ENCODE results near the gene FZR1. TPM values are rescaled to one million over a fixed set of nuclear protein-coding genes. Genes with fewer than 3 reads are reported as not detected.

FZR1 gene
- total and polyA plus RNA-seq, 3 donors from 2014 or later = 91.2 to 123 (median 95.1) TPM

DNA sequence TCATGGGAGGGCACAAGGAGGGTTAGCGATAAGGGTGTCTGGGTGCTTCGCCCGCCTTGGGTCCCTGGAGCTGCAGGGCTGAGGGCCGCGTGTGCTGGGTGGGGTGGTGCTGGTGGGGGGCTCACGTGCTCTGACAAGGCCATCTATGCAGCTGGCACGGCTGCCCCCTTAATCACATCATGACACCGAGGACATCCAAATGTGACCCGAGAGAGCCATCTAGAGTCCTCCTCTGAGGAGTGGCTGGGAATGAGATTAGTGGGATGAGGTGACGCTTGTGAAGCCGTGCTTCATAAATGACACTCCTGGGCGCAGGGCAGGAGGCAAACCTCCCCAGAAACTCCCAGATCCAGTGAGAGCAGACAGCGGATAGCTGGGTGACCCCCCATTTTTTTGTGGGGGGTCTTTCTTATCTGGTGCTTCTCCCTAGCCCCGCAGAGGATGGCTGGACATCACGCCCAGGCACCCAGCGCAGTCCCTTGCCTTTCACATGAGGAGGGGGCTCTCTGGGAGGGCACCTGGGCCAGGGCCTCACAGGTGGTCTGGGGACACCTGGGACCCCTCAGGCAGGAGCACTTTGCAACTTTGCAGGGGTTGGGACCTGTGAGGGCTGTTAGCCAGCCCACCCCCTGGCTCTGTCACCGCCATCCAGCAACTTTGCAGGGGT, 6.6 kb downstream of the FZR1 start:
- no peak for TF ChIP-seq POLR2A (IDR thresholded peaks at IDR 0.05)
- no peak for TF ChIP-seq CTCF (IDR thresholded peaks at IDR 0.05)
- H3K4me1 ChIP-seq = peaks cover 47% of the 10 kb centered on the region
- no peaks in the 10 kb centered on the region for H3K36me3 ChIP-seq (ENCODE audit: low read depth, missing control alignments)
- no peak for DNase-seq
- no peak overlapping the region for H3K27ac ChIP-seq
- WGBS, 2 donors = 67 to 97% methylated on average over 4 to 17 of the region's 17 CpGs
- no peak overlapping the region for H3K4me3 ChIP-seq
- intact Hi-C loops (cut with DNase I; ENCODE audit: low total_unique reads) = no loop called here
- no peaks in the 10 kb centered on the region for H3K9me3 ChIP-seq
- H3K27me3 ChIP-seq = no peaks in the 10 kb centered on the region

DNA sequence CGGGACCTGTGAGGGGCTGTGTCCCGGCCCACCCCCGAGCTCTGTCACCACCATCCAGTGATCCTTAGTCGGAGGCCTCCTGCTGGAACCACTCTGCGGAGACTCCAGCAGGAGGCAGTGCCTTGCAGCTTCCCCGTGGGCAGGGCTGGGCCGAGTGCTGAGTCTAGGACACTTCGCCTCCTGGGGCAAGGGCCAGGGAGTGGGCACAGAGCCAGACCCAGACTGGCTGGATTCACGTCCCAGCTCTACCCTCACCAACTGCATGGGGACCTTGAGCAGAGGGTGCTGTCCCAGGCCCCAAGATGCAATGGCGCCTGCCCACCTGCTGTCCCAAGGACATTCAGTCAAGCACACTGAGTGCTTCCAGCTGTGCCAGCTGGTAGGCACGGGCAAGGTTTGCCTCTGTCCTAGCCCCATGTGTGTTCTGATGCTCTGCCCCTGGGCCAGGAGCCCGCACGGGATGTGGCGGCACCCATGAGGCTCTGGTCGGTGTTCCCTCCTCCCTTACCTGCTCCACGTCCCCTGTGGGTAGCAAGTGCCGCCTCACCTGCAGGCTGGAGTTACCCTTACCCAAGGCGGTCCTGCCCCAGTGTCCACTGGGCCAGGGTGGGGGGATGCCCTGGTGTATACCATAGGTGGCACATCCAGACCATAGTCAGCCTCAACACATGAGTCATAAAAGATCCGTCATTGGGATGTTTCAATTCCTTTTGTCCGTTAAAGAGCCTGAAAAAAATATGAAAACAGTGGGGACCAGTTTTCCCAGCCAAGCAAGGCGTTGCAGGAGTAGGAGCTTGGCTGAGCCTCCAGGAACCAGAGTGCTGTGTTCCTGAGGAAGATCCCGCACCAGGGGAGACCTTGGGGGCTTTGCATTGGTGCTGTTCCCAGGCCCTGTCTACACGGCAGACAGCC, 7.4 kb downstream of the FZR1 start:
- intact Hi-C loops (cut with DNase I; ENCODE audit: low total_unique reads) = no loop called here
- no peak overlapping the region for H3K4me3 ChIP-seq
- H3K27me3 ChIP-seq = no peaks in the 10 kb centered on the region
- WGBS, 2 donors = 64 to 72% methylated on average over 7 to 23 of the region's 23 CpGs
- no peak overlapping the region for H3K27ac ChIP-seq
- peaks cover 42% of the 10 kb centered on the region for H3K4me1 ChIP-seq
- no peaks in the 10 kb centered on the region for H3K36me3 ChIP-seq (ENCODE audit: low read depth, missing control alignments)
- DNase-seq = peak; percentile 55
- TF ChIP-seq CTCF (IDR thresholded peaks at IDR 0.05) = no peak
- no peak for TF ChIP-seq POLR2A (IDR thresholded peaks at IDR 0.05)
- H3K9me3 ChIP-seq = no peaks in the 10 kb centered on the region

DNA sequence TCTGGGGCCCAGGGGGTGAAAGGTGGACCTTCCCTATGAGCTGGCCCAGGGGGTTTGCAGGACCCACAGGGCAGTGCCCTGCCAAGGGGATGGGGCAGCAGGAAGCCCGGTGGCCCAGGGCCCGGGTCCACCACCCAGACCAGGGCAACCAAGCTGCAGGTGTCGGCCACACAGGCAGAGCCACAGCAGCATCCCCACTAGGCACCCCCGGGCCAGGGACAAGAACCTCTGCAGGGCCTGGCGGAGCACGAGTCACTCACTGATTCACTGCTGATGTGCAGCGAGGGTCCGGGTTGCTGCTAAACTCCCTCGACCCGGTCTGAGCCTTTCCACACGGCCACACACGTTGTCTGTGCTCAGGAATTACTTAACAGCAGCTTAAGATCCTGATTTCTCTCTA, 8.8 kb downstream of the FZR1 start:
- no peak for DNase-seq
- no peaks in the 10 kb centered on the region for H3K9me3 ChIP-seq
- intact Hi-C loops (cut with DNase I; ENCODE audit: low total_unique reads) = no loop called here
- H3K27ac ChIP-seq = peak overlapping the region in 1 of 2 donors; percentile 24
- 72 to 83% methylated on average over 8 to 12 of the region's 12 CpGs for WGBS, 2 donors
- H3K27me3 ChIP-seq = no peaks in the 10 kb centered on the region
- no peak for TF ChIP-seq CTCF (IDR thresholded peaks at IDR 0.05)
- TF ChIP-seq POLR2A (IDR thresholded peaks at IDR 0.05) = no peak
- no peak overlapping the region for H3K4me3 ChIP-seq
- H3K4me1 ChIP-seq = peaks cover 41% of the 10 kb centered on the region
- H3K36me3 ChIP-seq (ENCODE audit: low read depth, missing control alignments) = no peaks in the 10 kb centered on the region

- Histone ChIP-seq H3K27me3 (no peaks in the 10 kb centered on the region), H3K27ac (no peak overlapping the region), H3K9me3 (no peaks in the 10 kb centered on the region), H3K4me1 (peaks cover 41% of the 10 kb centered on the region), H3K36me3 (ENCODE audit: low read depth, missing control alignments) (no peaks in the 10 kb centered on the region), H3K4me3 (no peak overlapping the region)
- intact Hi-C loops (cut with DNase I; ENCODE audit: low total_unique reads) = no loop called here
- WGBS, 2 donors = 51 to 63% methylated on average over 10 to 15 of the region's 15 CpGs
- TF ChIP-seq CTCF (IDR thresholded peaks at IDR 0.05) = no peak
- TF ChIP-seq POLR2A (IDR thresholded peaks at IDR 0.05) = no peak
- DNase-seq = no peak
Observed at GRCh38 chr19:3515891-3516422, 9.8 kb downstream of the FZR1 start.

All from testis (tissue), 3 donors.